BLaER1 (cell line): ENCODE measurements around the gene OR4C45.
"Not testable (repeated sequence)": the region's sequence is repeated elsewhere in the genome, so short reads cannot be mapped to it uniquely, and the experiment has no call there.

Experiments used
- H3K27ac ChIP-seq: shearing (Covaris generic); formaldehyde crosslinking; 2 replicates; pipeline ENCODE4 v1.8.1; 2022
- H3K27me3 ChIP-seq: shearing (Covaris generic); formaldehyde crosslinking; 2 replicates; pipeline ENCODE4 v1.8.1; 2022
- H3K36me3 ChIP-seq: shearing (Covaris generic); formaldehyde crosslinking; 2 replicates; pipeline ENCODE4 v1.8.1; 2022
- H3K4me1 ChIP-seq: shearing (Covaris generic); formaldehyde crosslinking; 2 replicates; pipeline ENCODE4 v1.8.1; 2022
- H3K4me2 ChIP-seq: shearing (Covaris generic); formaldehyde crosslinking; 2 replicates; pipeline ENCODE4 v1.8.1; 2022
- H3K4me3 ChIP-seq: shearing (Covaris generic); formaldehyde crosslinking; 2 replicates; pipeline ENCODE4 v1.8.1; 2022
- H3K9ac ChIP-seq: shearing (Covaris generic); formaldehyde crosslinking; 2 replicates; pipeline ENCODE4 v1.8.1; 2022
- H3K9me3 ChIP-seq: shearing (Covaris generic); formaldehyde crosslinking; 2 replicates; pipeline ENCODE4 v1.8.1; 2022
- H4K20me1 ChIP-seq: shearing (Covaris generic); formaldehyde crosslinking; 2 replicates; pipeline ENCODE4 v1.8.1; 2022
- Cebpa-rat ChIP-seq: shearing (Covaris generic); IDR thresholded peaks from 2 replicates; pipeline ENCODE4 v1.8.1; 2022

OR4C45 gene

DNA sequence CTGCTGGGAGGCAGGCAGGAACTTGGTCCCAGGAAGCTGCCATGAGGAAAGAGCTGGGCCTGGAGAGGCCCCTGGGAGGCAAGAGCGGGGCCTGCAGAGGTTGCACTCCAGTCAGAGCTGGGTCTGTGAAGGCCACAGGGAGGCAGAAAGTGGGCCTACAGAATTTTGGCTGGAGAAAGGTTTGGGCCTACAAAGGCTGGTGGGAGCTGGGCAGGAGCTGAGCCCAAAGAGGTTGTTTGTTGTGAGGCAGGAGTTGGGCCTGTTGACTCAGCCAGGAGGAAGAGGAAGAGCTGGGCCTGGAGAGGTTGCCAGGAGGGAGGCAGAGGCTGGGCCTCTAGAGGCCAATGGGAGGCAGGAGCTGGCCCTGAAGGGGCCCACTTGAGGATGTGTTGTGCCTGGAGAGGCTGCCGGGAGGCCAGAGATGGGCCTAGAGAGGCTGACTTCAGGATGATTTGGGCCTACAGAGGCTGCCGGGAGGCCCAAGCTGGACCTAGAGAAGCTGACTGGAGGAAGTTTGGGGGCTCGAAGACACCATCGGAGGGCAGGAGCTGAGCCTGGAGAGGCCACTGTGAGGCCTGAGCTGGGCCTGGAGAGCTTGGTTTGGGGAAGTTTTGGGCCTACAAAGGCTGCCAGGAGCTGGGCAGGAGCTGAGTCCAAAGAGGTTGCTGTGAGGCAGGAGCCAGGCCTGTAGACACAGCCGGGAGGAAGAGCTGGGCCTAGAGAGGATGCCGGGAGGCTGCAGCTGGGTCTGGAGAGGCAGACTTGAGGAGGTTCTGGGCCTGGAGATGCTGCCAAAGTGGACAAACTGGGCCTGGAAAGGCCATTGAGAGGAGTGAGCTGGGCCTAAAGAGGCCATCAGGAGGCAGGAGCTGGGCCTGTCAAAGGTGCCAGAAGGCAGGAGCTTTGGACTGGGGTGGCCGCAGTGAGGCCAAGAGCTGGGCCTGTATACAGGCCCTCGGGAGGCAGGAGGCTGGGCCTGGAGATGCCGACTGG lies 40.7 kb downstream of the OR4C45 start:
- TF ChIP-seq Cebpa-rat, result no peak

DNA sequence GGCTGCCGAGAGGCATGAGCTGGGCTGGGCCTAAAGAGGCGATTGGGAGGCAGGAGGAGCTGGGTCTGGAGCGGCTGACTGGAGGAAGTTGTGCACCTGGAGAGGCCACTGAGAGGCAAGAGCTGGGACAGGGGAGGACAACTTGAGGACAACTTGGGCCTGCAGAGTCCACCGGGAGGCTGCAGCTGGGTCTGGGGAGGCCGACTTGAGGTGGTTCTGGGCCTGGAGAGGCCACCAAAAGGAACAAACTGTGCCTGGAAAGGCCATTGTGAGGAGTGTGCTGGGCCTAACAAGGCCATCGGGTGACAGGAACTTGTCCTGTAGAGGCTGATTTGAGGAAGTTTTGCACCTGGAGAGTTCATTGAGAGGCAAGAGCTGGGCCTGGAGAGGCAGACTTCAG lies 41.5 kb downstream of the OR4C45 start:
- no peaks in the 10 kb centered on the region for H3K36me3 ChIP-seq
- no peaks in the 10 kb centered on the region for H3K4me1 ChIP-seq
- no peak overlapping the region for H3K27ac ChIP-seq
- no peak overlapping the region for H3K9ac ChIP-seq
- no peak overlapping the region for H3K4me3 ChIP-seq
- no peak overlapping the region for H3K4me2 ChIP-seq
- H3K27me3 ChIP-seq, result no peaks in the 10 kb centered on the region
- 0 out of 2 replicates have a peak, but pooled peaks cover 4% of the 10 kb centered on the region for H3K9me3 ChIP-seq
- TF ChIP-seq Cebpa-rat, result no peak
- H4K20me1 ChIP-seq, result no peaks in the 10 kb centered on the region

More for the DNA sequence above, 40.7 kb downstream of the OR4C45 start:
- Histone ChIP-seq H3K27ac (no peak overlapping the region), H3K36me3 (no peaks in the 10 kb centered on the region), H3K4me1 (no peaks in the 10 kb centered on the region), H3K4me2 (no peak overlapping the region), H3K9me3 (0 out of 2 replicates have a peak, but pooled peaks cover 4% of the 10 kb centered on the region), H3K27me3 (no peaks in the 10 kb centered on the region), H4K20me1 (no peaks in the 10 kb centered on the region), H3K4me3 (no peak overlapping the region), H3K9ac (no peak overlapping the region)

DNA sequence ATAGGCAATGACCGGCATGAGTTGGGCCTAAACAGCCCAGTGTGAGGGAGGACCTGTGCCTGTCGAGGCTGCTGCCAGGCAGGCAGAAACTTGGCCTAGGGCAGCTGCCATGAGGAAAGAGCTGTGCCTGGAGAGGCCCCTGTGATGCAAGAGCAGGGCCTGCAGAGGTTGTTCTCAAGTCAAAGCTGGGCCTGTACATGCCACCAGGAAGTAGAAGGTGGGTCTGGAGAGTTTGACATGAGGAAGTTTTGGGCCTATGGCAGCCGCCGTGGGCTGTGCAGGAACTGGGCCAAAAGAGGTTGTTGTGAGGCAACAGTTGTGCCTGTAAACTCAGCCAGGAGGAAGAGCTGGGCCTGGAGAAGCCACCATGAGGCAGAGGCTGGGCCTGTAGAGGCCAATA lies 43.2 kb downstream of the OR4C45 start:
- Histone ChIP-seq H3K9ac (no peak overlapping the region), H3K36me3 (no peaks in the 10 kb centered on the region), H3K9me3 (0 out of 2 replicates have a peak, but pooled peaks cover 4% of the 10 kb centered on the region), H3K4me1 (no peaks in the 10 kb centered on the region), H3K27ac (no peak overlapping the region), H3K4me2 (no peak overlapping the region), H4K20me1 (no peaks in the 10 kb centered on the region), H3K4me3 (no peak overlapping the region), H3K27me3 (no peaks in the 10 kb centered on the region)
- no peak for TF ChIP-seq Cebpa-rat

DNA sequence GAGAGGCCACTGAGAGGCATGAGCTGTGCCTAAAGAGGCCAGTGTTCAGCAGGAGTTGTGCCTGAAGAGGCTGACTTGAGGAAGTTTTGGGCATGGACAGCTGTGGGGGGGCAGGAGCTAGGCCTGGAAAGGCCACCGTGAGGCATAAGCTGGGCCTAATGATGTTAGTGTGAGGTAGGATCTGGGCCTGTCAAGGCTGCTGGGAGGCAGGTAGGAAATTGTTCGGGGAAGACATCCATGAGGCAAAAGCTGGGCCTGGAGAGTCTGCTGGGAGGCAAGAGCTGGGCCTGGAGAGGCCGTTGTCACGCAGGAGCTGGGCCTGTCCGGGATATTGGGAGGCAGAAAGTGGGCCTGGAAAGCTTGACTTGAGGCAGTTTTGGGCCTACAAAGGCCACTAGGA lies 44.9 kb downstream of the OR4C45 start:
- H3K36me3 ChIP-seq, result no peaks in the 10 kb centered on the region
- no peak overlapping the region for H3K9ac ChIP-seq
- H3K4me1 ChIP-seq, result no peaks in the 10 kb centered on the region
- no peaks in the 10 kb centered on the region for H4K20me1 ChIP-seq
- no peak overlapping the region for H3K27ac ChIP-seq
- H3K9me3 ChIP-seq, result 0 out of 2 replicates have a peak, but pooled peaks cover 2% of the 10 kb centered on the region
- H3K4me3 ChIP-seq, result no peak overlapping the region
- TF ChIP-seq Cebpa-rat, result no peak
- H3K27me3 ChIP-seq, result no peaks in the 10 kb centered on the region
- no peak overlapping the region for H3K4me2 ChIP-seq

DNA sequence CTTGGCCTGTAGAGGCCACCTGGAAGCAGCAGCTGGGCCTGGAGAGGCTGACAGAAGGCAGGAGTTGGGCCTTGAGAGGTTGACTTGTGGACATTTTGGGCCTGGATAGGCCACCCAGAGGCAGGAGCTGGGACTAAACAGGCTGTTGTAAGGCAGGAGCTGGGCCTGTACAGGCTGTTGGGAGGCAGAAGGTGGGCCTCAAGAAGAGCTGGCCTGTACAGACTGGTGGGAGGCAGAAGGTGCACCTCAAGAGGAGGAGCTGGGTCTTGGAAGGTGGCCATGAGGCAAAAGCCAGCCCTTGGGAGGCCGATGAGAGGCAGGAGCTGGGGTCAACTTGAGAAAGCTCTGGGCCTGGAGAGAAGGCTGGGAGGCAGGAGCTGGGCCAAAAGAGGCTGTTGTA lies 45.3 kb downstream of the OR4C45 start:
- Histone ChIP-seq H3K27me3 (no peaks in the 10 kb centered on the region), H3K4me1 (no peaks in the 10 kb centered on the region), H3K9ac (no peak overlapping the region), H3K4me2 (no peak overlapping the region), H3K27ac (no peak overlapping the region), H3K4me3 (no peak overlapping the region), H3K9me3 (no peaks in the 10 kb centered on the region), H3K36me3 (no peaks in the 10 kb centered on the region), H4K20me1 (no peaks in the 10 kb centered on the region)
- TF ChIP-seq Cebpa-rat, result no peak

DNA sequence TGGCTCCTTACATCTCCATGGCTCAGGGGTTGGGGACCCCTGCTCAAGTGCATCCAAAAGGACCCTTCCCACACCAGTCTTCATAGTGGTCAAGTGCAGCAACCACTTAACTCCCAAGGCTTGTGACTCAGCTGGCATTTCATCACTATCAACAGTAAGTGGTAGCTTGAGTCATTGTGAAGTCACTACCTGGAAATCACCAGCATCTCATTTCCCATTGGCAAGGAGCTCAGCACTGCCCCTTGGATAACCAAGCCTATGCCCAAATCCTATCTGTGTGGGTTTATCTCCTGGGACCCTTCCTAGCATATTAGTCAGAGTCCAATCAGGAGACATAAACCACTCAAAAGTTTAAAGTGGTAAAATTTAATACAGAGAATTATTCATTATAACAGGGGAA lies 46.3 kb downstream of the OR4C45 start:
- not testable (repeated sequence) for H3K4me2 ChIP-seq, H3K27ac ChIP-seq, H3K4me3 ChIP-seq, H3K36me3 ChIP-seq, H3K9ac ChIP-seq, H3K4me1 ChIP-seq, H4K20me1 ChIP-seq, H3K27me3 ChIP-seq, H3K9me3 ChIP-seq

DNA sequence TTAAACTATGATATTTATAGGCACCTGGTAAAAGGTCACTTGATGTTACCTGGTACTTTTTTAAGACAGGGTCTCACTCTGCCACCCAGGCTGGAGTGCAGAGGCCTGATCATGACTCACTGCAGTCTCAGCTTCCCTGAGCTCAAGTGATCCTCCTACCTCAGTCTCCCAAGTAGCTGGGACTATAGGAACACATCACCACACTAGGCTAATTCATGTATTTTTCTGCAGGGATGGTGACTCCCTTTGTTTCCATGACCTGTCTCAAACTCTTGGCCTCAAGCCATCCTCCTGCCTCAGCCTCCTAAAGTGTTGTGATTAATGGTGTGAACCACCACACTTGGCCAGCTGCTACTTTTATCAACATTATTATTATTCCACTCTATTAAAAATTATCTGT lies 47.6 kb downstream of the OR4C45 start:
- no peaks in the 10 kb centered on the region for H3K9me3 ChIP-seq
- H4K20me1 ChIP-seq, result no peaks in the 10 kb centered on the region
- no peak overlapping the region for H3K4me2 ChIP-seq
- H3K4me3 ChIP-seq, result no peak overlapping the region
- no peak overlapping the region for H3K9ac ChIP-seq
- H3K36me3 ChIP-seq, result no peaks in the 10 kb centered on the region
- TF ChIP-seq Cebpa-rat, result no peak
- H3K27me3 ChIP-seq, result no peaks in the 10 kb centered on the region
- no peaks in the 10 kb centered on the region for H3K4me1 ChIP-seq
- no peak overlapping the region for H3K27ac ChIP-seq
